Osteoblast (primary cell): Measurements from ENCODE around the gene ADAM10. TPM values are rescaled to one million over a fixed set of nuclear protein-coding genes. Genes with fewer than 3 reads are reported as not detected.

Source experiments
- DNase-seq: peaks from one replicate; pipeline ENCODE4 v3.0.0; 2011; ENCODE audit warnings: low spot score, mixed read lengths; ENCODE audit not compliant: insufficient read length; ENCODE audit errors: missing footprints
- H2AFZ ChIP-seq: 2 replicates; pipeline ENCODE4 v1.6.0; 2011; ENCODE audit warnings: mild to moderate bottlenecking, low read length
- H3K27ac ChIP-seq: 2 replicates; pipeline ENCODE4 v1.5.1; 2011; ENCODE audit warnings: mild to moderate bottlenecking, low read depth, low read length, moderate library complexity
- H3K27me3 ChIP-seq: 2 replicates; pipeline ENCODE4 v1.6.0; 2012; ENCODE audit warnings: mild to moderate bottlenecking, control low read depth, inconsistent platforms, low read length, moderate library complexity; ENCODE audit not compliant: insufficient read depth
- H3K36me3 ChIP-seq: 2 replicates; pipeline ENCODE4 v1.5.1; 2011; ENCODE audit warnings: mild to moderate bottlenecking, low read length, control low read depth, moderate library complexity; ENCODE audit not compliant: insufficient read depth
- H3K4me1 ChIP-seq: 2 replicates; pipeline ENCODE4 v1.5.1; 2011; ENCODE audit warnings: mild to moderate bottlenecking, low read length, control low read depth, moderate library complexity; ENCODE audit not compliant: insufficient read depth
- H3K4me2 ChIP-seq: 2 replicates; pipeline ENCODE4 v1.6.0; 2011; ENCODE audit warnings: mild to moderate bottlenecking, low read length; ENCODE audit not compliant: insufficient read depth
- H3K4me3 ChIP-seq: fragments of 200-600 bp; sonication (generic); 3 replicates; pipeline ENCODE4 v1.5.1; 2012; ENCODE audit warnings: mild to moderate bottlenecking, low read length, inconsistent platforms; ENCODE audit not compliant: insufficient read depth
- H3K79me2 ChIP-seq: 2 replicates; pipeline ENCODE4 v1.6.0; 2012; ENCODE audit warnings: mild to moderate bottlenecking, low read length, control low read depth, inconsistent platforms; ENCODE audit not compliant: insufficient read depth
- H3K9me3 ChIP-seq: 2 replicates; pipeline ENCODE4 v1.5.1; 2011; ENCODE audit warnings: low read depth, low read length, control low read depth
- H4K20me1 ChIP-seq: 2 replicates; pipeline ENCODE4 v1.6.0; 2012; ENCODE audit warnings: mild to moderate bottlenecking, low read length, control low read depth; ENCODE audit not compliant: insufficient read depth
- total RNA-seq: library from RNA; depleted of rRNA; stranded (reverse); fragments of >200 nt; gene quantifications from 2 replicates; pipeline ENCODE4 v1.2.3, GENCODE V29; 2012
- TF ChIP-seq, protein P1 (sequence below): IDR thresholded peaks from 2 replicates; pipeline ENCODE4 v1.5.1; 2011; ENCODE audit warnings: mild to moderate bottlenecking, low read depth, low read length, moderate library complexity; ENCODE audit errors: extremely low read depth

ADAM10 gene
- total RNA-seq, 1 donor = 122 TPM

DNA sequence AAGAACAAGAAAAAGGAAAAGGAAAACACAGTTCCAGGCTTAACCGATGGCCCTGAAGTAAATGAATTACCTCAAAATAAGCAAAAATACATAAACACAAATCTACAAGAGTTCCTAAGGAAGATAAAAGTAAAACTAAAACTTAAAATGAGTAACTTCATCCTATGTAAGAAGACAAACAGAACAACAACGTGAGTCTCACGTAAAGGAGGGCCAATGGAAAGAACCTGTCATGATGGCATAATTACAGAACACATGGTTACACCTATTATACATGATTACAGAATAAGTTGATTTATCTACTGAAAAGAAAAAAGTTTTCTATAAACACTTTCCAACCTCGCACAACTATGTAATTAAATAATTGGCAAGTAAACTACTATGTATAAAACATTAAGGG lies 42.1 kb downstream of the ADAM10 start:
- Histone ChIP-seq H2AFZ (no peak overlapping the region), H3K4me3 (no peak overlapping the region), H4K20me1 (peaks cover 43% of the 10 kb centered on the region), H3K9me3 (no peaks in the 10 kb centered on the region), H3K36me3 (no peaks in the 10 kb centered on the region), H3K27ac (no peak overlapping the region), H3K79me2 (peaks cover 23% of the 10 kb centered on the region), H3K27me3 (no peaks in the 10 kb centered on the region), H3K4me2 (no peak overlapping the region), H3K4me1 (peaks cover 20% of the 10 kb centered on the region)
- TF ChIP-seq, protein P1, sequence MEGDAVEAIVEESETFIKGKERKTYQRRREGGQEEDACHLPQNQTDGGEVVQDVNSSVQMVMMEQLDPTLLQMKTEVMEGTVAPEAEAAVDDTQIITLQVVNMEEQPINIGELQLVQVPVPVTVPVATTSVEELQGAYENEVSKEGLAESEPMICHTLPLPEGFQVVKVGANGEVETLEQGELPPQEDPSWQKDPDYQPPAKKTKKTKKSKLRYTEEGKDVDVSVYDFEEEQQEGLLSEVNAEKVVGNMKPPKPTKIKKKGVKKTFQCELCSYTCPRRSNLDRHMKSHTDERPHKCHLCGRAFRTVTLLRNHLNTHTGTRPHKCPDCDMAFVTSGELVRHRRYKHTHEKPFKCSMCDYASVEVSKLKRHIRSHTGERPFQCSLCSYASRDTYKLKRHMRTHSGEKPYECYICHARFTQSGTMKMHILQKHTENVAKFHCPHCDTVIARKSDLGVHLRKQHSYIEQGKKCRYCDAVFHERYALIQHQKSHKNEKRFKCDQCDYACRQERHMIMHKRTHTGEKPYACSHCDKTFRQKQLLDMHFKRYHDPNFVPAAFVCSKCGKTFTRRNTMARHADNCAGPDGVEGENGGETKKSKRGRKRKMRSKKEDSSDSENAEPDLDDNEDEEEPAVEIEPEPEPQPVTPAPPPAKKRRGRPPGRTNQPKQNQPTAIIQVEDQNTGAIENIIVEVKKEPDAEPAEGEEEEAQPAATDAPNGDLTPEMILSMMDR = no peak
- no peak for DNase-seq

DNA sequence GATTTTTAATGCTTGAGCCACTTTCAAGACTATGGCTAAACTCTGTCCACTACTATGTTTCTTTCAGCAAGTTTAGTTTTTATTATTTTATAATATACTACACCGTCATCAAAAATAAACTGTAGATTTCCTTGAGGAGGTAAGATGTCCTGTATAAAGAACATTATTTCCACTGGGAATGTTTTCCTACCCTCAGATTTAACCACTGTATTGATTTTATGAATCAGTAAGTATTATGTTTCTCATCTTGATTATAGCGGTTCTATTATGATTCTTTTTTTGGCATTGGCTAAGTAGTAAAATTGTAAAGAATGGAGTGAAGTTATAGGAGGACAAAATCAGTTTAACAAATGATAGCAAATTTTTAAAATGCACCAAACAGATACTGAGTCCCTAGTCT lies 44.4 kb downstream of the ADAM10 start:
- Histone ChIP-seq H3K79me2 (peaks cover 34% of the 10 kb centered on the region), H2AFZ (no peak overlapping the region), H3K36me3 (no peaks in the 10 kb centered on the region), H4K20me1 (peaks cover 45% of the 10 kb centered on the region), H3K9me3 (no peaks in the 10 kb centered on the region), H3K27ac (peak overlapping the region; percentile 18), H3K4me1 (peaks cover 20% of the 10 kb centered on the region), H3K27me3 (no peaks in the 10 kb centered on the region), H3K4me2 (peak overlapping the region; percentile 49), H3K4me3 (no peak overlapping the region)
- TF ChIP-seq, protein P1 = no peak
- no peak for DNase-seq

DNA sequence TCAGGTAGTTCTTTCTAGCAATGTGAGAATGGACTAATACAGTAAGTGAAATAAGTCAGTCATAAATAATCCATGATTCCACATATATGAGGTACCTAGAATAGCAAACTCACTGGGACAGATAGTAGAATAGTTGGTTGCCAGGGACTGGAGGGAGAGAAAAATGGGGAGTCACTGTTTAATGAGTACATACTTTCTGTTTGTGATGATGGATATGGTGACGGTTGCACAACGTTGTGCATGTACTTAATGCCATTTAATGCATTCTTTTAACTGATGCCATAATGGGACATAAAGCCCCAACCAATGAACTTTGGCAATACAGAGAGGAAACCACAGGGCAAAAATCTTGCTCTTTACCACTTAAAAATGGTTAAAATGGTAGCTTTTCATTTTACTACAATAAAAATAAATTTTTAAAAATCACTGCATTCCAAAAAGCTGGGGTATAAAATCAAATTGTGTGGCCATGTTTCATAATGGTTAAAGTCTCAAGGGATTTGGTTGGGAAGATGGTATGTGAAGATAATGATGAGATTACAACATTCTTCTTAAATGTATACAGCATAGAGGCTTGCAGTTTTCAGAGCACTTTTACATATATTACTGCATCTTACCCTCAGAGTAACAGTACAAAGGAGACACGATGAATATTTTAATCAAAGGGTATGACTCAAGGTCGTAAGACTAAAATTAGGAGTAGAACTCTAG lies 45.2 kb downstream of the ADAM10 start:
- Histone ChIP-seq H4K20me1 (peaks cover 45% of the 10 kb centered on the region), H3K4me1 (peaks cover 20% of the 10 kb centered on the region), H3K9me3 (no peaks in the 10 kb centered on the region), H2AFZ (no peak overlapping the region), H3K27me3 (no peaks in the 10 kb centered on the region), H3K79me2 (peaks cover 42% of the 10 kb centered on the region), H3K36me3 (no peaks in the 10 kb centered on the region), H3K4me3 (no peak overlapping the region), H3K4me2 (peak overlapping the region; percentile 49), H3K27ac (peak overlapping the region; percentile 18)
- TF ChIP-seq, protein P1 = no peak
- DNase-seq = no peak

DNA sequence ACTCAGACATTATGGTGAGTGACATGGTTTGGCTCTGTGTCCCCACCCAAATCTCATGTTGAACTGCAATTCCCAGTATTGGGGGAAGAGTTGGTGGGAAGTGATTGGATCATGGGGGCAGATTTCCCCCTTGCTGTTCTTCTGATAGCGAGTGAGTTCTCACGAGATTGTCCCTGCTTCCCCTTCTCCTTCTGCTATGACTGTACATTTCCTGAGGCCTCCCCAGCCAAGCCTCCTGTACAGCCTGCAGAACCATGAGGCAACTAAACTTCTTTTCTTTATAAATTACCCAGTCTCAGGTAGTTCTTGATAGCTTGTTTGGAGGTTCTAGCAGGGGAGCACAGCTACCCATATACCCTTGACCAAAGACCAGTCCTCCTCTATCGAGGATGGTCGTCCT lies 45.9 kb downstream of the ADAM10 start:
- Histone ChIP-seq H3K79me2 (peaks cover 48% of the 10 kb centered on the region), H3K27me3 (no peaks in the 10 kb centered on the region), H3K4me3 (no peak overlapping the region), H3K9me3 (peaks cover 2% of the 10 kb centered on the region), H3K4me1 (peaks cover 20% of the 10 kb centered on the region), H3K4me2 (no peak overlapping the region), H2AFZ (no peak overlapping the region), H3K27ac (no peak overlapping the region), H3K36me3 (no peaks in the 10 kb centered on the region), H4K20me1 (peaks cover 45% of the 10 kb centered on the region)
- no peak for DNase-seq
- TF ChIP-seq, protein P1 = no peak
